Measurements from ENCODE around the gene TMEM185B.

The TMEM185B gene

DNA sequence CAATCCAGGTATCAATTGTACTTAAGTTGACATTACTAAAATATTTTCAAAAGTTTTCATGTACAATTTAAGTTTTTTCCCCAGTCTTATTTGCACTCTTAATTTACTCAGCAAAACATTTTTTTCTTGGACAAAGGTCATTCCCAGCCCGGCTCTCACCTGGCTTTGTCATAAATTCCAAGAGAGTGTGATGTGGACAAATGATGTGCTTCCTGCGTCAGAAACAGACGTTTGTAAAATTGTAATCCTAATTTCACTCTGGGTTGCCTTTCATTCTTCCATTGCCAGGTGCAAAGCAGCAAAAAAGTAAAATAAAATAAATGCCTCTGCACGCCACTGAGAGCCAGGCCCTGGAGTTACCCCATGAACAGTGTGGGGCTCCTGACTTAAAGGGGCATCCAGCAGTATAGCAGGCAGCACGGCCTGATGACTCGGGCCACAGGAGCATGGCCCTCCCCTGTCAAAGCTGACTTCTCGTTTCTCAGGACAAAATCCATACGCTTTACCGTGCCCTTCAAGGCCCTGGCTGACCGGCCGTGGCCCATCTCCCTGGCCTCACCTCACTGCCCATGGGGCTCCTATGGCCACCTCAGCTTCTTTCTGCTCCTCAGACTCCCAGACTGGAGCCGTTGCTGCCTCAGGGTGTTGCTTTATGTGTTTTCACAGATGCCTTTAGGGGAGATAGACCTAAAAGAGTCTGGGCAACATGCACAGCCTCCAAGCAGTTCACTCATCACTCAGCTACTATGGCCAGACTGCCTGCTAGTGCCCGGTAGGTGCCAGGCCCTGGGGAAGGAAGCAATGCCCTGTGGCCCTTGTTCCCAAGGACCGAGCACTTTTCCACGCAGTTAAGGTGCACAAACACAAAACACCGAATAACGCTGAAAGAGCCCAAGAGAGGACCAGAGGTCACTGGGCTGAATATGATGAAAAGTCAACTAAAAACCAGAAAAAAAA lies 7.6 kb upstream of the TMEM185B start:
- Mint-ChIP-seq H3K36me3 (no peaks in the 10 kb centered on the region), H3K9me3 (ENCODE audit: low read depth) (no peaks in the 10 kb centered on the region), H3K4me1 (ENCODE audit: low read depth) (peaks cover 73% of the 10 kb centered on the region), H3K27ac (peak overlapping the region; percentile 99), H3K4me3 (peak overlapping the region; percentile 93), H3K27me3 (no peaks in the 10 kb centered on the region)

GRCh38 chr2:120229341-120229740 lies 6.1 kb upstream of the TMEM185B start:
- Mint-ChIP-seq H3K27ac (no peak overlapping the region), H3K27me3 (no peaks in the 10 kb centered on the region), H3K4me1 (ENCODE audit: low read depth) (peaks cover 78% of the 10 kb centered on the region), H3K9me3 (ENCODE audit: low read depth) (no peaks in the 10 kb centered on the region), H3K36me3 (no peaks in the 10 kb centered on the region), H3K4me3 (peak overlapping the region; percentile 54)

GRCh38 chr2:120228503-120228902 lies 5.3 kb upstream of the TMEM185B start:
- H3K9me3 Mint-ChIP-seq (ENCODE audit: low read depth), result no peaks in the 10 kb centered on the region
- H3K27ac Mint-ChIP-seq, result peak overlapping the region; percentile 78
- no peak overlapping the region for H3K4me3 Mint-ChIP-seq
- peaks cover 84% of the 10 kb centered on the region for H3K4me1 Mint-ChIP-seq (ENCODE audit: low read depth)
- H3K36me3 Mint-ChIP-seq, result no peaks in the 10 kb centered on the region
- no peaks in the 10 kb centered on the region for H3K27me3 Mint-ChIP-seq

- Mint-ChIP-seq H3K9me3 (ENCODE audit: low read depth) (no peaks in the 10 kb centered on the region), H3K4me3 (no peak overlapping the region), H3K4me1 (ENCODE audit: low read depth) (peaks cover 75% of the 10 kb centered on the region), H3K27me3 (no peaks in the 10 kb centered on the region), H3K27ac (peak overlapping the region; percentile 71), H3K36me3 (peaks cover under 1% of the 10 kb centered on the region)
Observed at GRCh38 chr2:120227111-120227991, 4.2 kb upstream of the TMEM185B start.

GRCh38 chr2:120226316-120226715 lies 3.1 kb upstream of the TMEM185B start:
- Mint-ChIP-seq H3K27ac (peak overlapping the region; percentile 7), H3K4me3 (no peak overlapping the region), H3K36me3 (peaks cover 7% of the 10 kb centered on the region), H3K9me3 (ENCODE audit: low read depth) (no peaks in the 10 kb centered on the region), H3K27me3 (no peaks in the 10 kb centered on the region), H3K4me1 (ENCODE audit: low read depth) (peaks cover 75% of the 10 kb centered on the region)

GRCh38 chr2:120225549-120226065 lies 2.4 kb upstream of the TMEM185B start:
- H3K9me3 Mint-ChIP-seq (ENCODE audit: low read depth), result no peaks in the 10 kb centered on the region
- H3K4me3 Mint-ChIP-seq, result peak overlapping the region; percentile 35
- peaks cover 75% of the 10 kb centered on the region for H3K4me1 Mint-ChIP-seq (ENCODE audit: low read depth)
- no peak overlapping the region for H3K27ac Mint-ChIP-seq
- peaks cover 14% of the 10 kb centered on the region for H3K36me3 Mint-ChIP-seq
- no peaks in the 10 kb centered on the region for H3K27me3 Mint-ChIP-seq

DNA sequence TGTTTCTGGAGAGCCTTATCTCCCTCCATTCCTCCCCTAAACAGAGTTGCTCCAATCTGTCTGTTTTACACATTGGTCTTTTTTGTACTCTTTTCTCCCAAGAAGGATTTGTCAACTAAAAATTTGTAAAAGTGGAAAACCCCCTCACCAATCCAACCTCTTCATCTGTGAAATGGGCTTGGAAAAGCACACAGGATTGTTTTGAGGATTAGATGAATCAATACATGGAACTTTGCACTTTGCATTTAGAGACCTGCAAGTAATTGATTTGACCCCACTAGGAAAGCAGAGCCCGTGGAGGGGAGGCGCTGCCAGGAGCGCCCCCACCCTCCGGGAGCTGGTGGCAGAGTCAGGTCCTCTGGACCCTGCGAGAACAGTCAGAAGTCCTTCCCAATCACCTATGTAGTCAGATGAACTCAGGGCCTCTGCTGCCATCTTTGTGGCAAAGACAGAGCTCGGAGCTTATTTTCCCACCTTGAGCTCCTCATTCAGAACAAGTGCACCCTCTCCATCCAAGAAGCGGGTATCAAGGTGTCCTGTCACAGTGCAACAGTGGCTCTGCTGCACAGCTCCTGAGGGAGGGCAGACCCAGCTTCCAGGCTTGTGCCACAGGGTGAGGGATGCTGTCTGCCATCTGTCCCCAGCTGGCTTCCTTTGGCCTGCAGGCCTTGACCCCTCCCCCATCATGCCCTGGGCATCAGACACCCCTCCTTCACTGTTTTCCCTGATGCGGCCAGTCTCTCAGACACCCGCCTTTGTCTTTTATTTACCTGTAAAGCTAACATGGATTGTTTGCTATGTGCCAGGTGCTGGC lies 1.7 kb upstream of the TMEM185B start:
- Mint-ChIP-seq H3K27ac (peak overlapping the region; percentile 58), H3K4me1 (ENCODE audit: low read depth) (peaks cover 74% of the 10 kb centered on the region), H3K4me3 (peak overlapping the region; percentile 81), H3K9me3 (ENCODE audit: low read depth) (no peaks in the 10 kb centered on the region), H3K36me3 (peaks cover 18% of the 10 kb centered on the region), H3K27me3 (no peaks in the 10 kb centered on the region)

DNA sequence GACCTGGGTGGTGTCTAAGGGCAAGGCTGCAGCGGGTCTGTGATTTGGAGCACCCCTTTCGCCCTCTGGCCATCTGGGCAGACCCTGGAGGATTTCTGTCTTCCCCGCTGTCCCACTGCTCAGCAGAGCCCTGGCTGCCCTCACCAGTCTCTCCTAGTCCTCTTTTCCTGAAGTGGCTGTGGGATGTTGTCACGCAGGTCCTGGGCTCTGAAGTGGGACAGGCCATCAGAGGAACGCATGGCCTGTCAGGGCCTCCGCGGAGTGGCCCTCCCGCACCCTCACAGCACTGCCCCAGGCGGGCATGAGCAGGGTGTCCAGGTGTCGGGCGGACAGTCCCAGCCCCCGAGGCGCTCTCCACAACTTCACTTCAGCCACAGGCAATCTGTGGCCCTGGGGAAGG lies 1.1 kb upstream of the TMEM185B start:
- Mint-ChIP-seq H3K27me3 (no peaks in the 10 kb centered on the region), H3K27ac (peak overlapping the region; percentile 83), H3K4me1 (ENCODE audit: low read depth) (peaks cover 68% of the 10 kb centered on the region), H3K9me3 (ENCODE audit: low read depth) (no peaks in the 10 kb centered on the region), H3K4me3 (peak overlapping the region; percentile 81), H3K36me3 (peaks cover 18% of the 10 kb centered on the region)

DNA sequence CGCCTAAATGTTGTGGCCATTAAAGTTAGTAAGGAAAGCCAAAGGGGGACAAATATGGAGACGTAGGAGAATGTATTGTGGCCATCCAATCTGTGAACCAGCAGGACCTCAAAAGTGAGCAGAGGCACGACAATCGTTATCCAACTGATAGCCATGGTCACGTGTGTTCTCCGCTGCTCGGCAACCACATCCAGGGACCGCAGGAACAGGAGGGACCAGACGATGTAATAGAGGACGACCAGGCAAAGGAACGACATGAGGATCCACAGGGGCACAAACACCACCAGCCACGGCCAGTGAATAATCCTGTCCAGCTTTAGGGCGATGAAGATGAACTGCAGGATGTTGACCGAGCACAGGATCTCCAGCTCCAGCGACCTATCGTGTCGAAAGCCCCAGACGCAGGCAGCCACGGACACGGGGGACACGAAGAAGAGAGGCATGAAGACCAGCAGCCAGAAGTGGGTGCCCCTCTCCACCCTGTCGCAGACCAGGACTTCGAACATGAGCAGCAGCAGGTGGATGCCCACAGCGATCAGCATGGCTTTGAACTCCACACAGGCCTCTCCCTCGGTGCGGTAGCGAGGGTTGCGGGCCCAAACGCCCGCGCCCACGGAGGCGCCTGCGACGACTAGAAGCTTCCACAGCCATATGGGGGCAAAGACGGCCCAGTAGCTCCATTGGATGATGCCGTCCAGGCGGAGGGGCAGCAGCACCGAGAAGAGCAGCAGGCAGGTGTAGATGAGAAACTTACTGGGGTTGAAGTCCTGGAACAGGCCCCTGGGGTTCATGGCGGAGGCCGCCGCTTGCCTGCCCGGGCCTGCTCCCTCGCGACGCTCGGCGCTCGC lies 790 bp downstream of the TMEM185B start:
- no peaks in the 10 kb centered on the region for H3K9me3 Mint-ChIP-seq (ENCODE audit: low read depth)
- no peaks in the 10 kb centered on the region for H3K27me3 Mint-ChIP-seq
- peak overlapping the region; percentile 83 for H3K27ac Mint-ChIP-seq
- H3K4me3 Mint-ChIP-seq, result peak overlapping the region; percentile 80
- H3K4me1 Mint-ChIP-seq (ENCODE audit: low read depth), result peaks cover 50% of the 10 kb centered on the region
- H3K36me3 Mint-ChIP-seq, result peaks cover 30% of the 10 kb centered on the region

- Mint-ChIP-seq H3K9me3 (ENCODE audit: low read depth) (no peaks in the 10 kb centered on the region), H3K36me3 (peaks cover 34% of the 10 kb centered on the region), H3K27me3 (no peaks in the 10 kb centered on the region), H3K4me1 (ENCODE audit: low read depth) (peaks cover 45% of the 10 kb centered on the region), H3K27ac (peak overlapping the region; percentile 83), H3K4me3 (peak overlapping the region; percentile 80)
Observed at GRCh38 chr2:120221616-120222015, 1.6 kb downstream of the TMEM185B start.

- Mint-ChIP-seq H3K9me3 (ENCODE audit: low read depth) (no peaks in the 10 kb centered on the region), H3K4me3 (peak overlapping the region; percentile 80), H3K27me3 (no peaks in the 10 kb centered on the region), H3K4me1 (ENCODE audit: low read depth) (peaks cover 40% of the 10 kb centered on the region), H3K36me3 (peaks cover 39% of the 10 kb centered on the region), H3K27ac (peak overlapping the region; percentile 46)
Observed at GRCh38 chr2:120220756-120221155, 2.4 kb downstream of the TMEM185B start.

GRCh38 chr2:120219766-120220165 lies 3.4 kb downstream of the TMEM185B start:
- H3K36me3 Mint-ChIP-seq, result peaks cover 39% of the 10 kb centered on the region
- no peaks in the 10 kb centered on the region for H3K9me3 Mint-ChIP-seq (ENCODE audit: low read depth)
- H3K4me3 Mint-ChIP-seq, result no peak overlapping the region
- peaks cover 39% of the 10 kb centered on the region for H3K4me1 Mint-ChIP-seq (ENCODE audit: low read depth)
- no peak overlapping the region for H3K27ac Mint-ChIP-seq
- H3K27me3 Mint-ChIP-seq, result no peaks in the 10 kb centered on the region

DNA sequence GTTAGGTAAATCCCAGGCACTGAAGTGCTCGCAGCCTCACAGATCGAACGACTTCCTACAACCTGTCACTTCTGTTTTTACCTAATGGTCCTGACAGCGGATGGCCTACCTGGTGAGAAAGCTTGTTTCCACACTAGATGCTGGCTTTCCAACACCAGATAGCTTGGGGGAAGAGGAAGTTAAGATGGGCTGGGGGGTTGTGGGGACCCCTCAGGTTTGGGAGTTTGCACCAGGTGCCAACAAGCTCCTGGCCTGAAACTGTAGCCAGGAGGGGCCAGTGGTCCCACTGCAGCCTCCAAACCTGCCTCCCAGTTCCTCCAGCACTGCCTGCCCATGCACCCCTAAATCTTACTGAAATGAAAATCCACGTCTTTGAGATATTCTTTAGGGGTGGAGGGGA lies 3.9 kb downstream of the TMEM185B start:
- H3K9me3 Mint-ChIP-seq (ENCODE audit: low read depth), result no peaks in the 10 kb centered on the region
- peaks cover 39% of the 10 kb centered on the region for H3K36me3 Mint-ChIP-seq
- H3K27me3 Mint-ChIP-seq, result no peaks in the 10 kb centered on the region
- H3K27ac Mint-ChIP-seq, result no peak overlapping the region
- no peak overlapping the region for H3K4me3 Mint-ChIP-seq
- peaks cover 35% of the 10 kb centered on the region for H3K4me1 Mint-ChIP-seq (ENCODE audit: low read depth)

Measured in activated naive CD8-positive, alpha-beta T cell (primary cell).